ENCODE results near the gene OSTC.
A peak's percentile ranks its signal among the peaks of the same experiment; 100 is the strongest.

OSTC gene

DNA sequence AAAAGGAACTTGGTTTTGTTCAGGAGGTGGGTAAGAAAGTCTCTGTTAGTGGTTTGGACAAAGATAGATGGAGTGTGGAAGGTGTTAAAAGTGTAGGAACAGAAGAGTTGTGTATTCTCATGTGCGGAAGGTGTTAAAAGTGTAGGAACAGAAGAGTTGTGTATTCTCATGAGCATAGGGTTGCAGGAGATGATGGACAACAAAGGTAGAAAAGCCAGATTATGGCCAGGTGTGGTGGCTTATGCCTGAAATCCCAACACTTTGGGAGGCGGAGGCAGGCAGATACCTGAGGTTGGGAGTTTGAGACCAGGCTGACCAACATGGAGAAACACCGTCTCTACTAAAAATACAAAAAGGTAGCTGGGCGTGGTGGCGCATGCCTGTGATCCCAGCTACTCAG, 27.6 kb upstream of the OSTC start:
- Histone ChIP-seq H3K4me3 (ENCODE audit: low read length) (no peak overlapping the region), H2AFZ (ENCODE audit: low read depth, low read length) (no peak overlapping the region), H3K27me3 (ENCODE audit: insufficient read depth, low read length) (no peaks in the 10 kb centered on the region), H3K36me3 (ENCODE audit: insufficient read depth, low read length) (peaks cover 60% of the 10 kb centered on the region), H3K9me3 (ENCODE audit: low read length) (no peaks in the 10 kb centered on the region), H3K4me1 (ENCODE audit: insufficient read depth, low read length) (peaks cover 18% of the 10 kb centered on the region)

DNA sequence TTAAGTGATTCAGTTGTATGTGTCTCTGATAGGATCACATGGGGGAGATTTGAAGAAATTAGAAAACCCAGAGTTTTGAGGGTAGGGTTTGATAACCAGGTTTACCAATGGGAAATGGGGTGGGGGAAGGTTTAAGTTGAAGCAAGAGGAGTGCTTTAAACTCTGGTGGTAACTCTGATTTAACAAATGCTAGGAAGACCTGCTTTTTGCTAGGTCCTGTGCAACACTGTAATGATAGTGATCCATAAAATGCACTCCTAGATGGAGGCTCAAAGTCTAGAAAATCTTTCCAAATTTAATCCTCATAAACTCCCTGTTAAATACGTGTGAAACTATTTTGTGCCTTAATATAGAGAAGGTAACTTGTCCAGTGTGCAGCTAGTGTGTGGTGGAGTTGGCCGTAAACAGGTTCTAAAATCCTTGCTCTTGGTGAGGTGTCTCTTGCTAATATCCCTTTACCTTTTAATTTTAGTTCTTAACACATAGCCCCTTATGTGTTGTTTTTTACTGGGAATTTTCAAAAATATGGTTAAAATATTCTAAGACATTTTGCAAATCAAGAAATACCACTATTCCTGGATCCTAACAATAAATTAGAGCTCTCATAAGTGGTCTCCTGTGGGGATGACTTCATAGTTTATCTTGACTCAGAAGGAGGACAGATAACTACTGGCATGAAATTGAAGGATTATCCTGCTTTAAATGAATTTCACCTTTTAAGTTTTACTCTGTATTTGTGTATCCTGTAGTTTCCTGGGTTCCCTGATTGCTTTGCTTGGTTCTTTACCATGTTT, 25.9 kb upstream of the OSTC start:
- H3K27me3 ChIP-seq (ENCODE audit: insufficient read depth, low read length): no peaks in the 10 kb centered on the region
- no peak overlapping the region for H3K4me3 ChIP-seq (ENCODE audit: low read length)
- peaks cover 75% of the 10 kb centered on the region for H3K36me3 ChIP-seq (ENCODE audit: insufficient read depth, low read length)
- H2AFZ ChIP-seq (ENCODE audit: low read depth, low read length): no peak overlapping the region
- peaks cover 18% of the 10 kb centered on the region for H3K4me1 ChIP-seq (ENCODE audit: insufficient read depth, low read length)
- H3K9me3 ChIP-seq (ENCODE audit: low read length): no peaks in the 10 kb centered on the region

DNA sequence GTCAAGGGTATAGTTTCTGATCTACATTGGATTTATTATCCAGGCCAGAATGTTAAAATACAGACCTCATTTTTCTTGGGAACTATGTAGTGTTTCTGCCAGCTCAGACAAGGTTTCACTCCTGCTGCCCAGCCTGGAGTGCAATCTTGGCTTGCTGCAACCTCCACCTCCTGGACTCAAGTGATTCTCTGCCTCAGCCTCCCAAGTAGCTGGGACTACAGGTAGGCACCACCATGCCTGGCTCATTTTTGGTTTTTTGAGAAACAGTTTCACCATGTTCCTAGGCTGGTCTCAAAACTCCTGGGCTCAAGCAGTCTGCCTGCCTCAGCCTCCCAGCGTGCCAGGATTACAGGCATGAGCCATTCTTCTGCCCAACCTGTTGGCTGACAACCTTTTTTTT, 24.3 kb upstream of the OSTC start:
- Histone ChIP-seq H3K27me3 (ENCODE audit: insufficient read depth, low read length) (no peaks in the 10 kb centered on the region), H3K4me3 (ENCODE audit: low read length) (no peak overlapping the region), H3K36me3 (ENCODE audit: insufficient read depth, low read length) (peaks cover 88% of the 10 kb centered on the region), H2AFZ (ENCODE audit: low read depth, low read length) (no peak overlapping the region), H3K4me1 (ENCODE audit: insufficient read depth, low read length) (peaks cover 15% of the 10 kb centered on the region), H3K9me3 (ENCODE audit: low read length) (no peaks in the 10 kb centered on the region)

DNA sequence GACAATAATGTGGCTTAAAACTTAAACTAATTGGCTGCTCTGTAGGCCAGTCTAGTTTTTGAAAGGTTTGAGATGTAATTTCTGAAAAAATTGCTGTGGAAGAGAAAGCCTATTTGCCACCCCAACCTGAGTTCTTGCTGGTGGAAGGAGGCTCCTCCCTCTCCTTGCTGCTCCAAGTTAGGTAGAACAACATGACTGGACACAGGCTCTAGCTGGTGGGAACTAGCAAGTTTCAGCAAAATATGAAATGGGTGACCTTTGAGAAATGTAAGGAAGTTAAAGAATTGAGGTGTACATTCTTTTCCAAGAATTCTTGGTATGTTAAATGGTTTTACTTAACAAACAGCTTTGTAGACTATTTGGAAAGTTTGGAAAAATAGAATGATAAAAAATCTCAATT, 22.0 kb upstream of the OSTC start:
- no peaks in the 10 kb centered on the region for H3K4me1 ChIP-seq (ENCODE audit: insufficient read depth, low read length)
- no peak overlapping the region for H3K4me3 ChIP-seq (ENCODE audit: low read length)
- H2AFZ ChIP-seq (ENCODE audit: low read depth, low read length): no peak overlapping the region
- H3K27me3 ChIP-seq (ENCODE audit: insufficient read depth, low read length): no peaks in the 10 kb centered on the region
- no peaks in the 10 kb centered on the region for H3K9me3 ChIP-seq (ENCODE audit: low read length)
- H3K36me3 ChIP-seq (ENCODE audit: insufficient read depth, low read length): peaks cover 89% of the 10 kb centered on the region

DNA sequence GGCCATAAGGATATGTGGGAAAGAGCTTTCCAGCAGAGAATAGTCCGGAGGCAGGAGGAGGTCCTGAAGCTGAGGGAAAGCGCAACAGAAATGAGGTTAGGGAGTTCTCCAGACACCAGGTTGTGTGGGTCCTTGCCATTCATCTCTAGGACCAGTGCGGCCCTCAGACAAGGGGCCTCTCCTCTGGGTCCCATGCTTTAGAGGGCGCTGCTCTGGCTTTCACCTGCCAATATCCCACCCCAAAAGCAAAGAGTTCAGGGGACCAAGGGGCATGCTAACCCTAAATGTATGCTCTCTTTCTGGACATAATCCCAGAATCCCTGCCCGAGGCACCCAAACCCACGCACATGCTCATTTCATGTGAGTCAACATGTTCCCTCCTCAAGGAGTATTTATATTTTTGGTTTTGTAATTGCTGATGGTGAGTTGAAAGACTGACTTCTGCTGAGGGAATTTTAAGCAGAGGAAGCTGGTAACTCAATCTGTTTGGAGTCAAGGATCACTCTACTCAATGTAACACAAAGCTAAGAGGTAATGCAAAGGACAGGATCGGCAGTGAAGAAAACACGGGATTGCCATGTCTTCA, 15.2 kb upstream of the OSTC start:
- Histone ChIP-seq H3K4me1 (ENCODE audit: insufficient read depth, low read length) (no peaks in the 10 kb centered on the region), H3K36me3 (ENCODE audit: insufficient read depth, low read length) (peaks cover 38% of the 10 kb centered on the region), H3K27me3 (ENCODE audit: insufficient read depth, low read length) (no peaks in the 10 kb centered on the region), H3K4me3 (ENCODE audit: low read length) (no peak overlapping the region), H2AFZ (ENCODE audit: low read depth, low read length) (no peak overlapping the region), H3K9me3 (ENCODE audit: low read length) (no peaks in the 10 kb centered on the region)

DNA sequence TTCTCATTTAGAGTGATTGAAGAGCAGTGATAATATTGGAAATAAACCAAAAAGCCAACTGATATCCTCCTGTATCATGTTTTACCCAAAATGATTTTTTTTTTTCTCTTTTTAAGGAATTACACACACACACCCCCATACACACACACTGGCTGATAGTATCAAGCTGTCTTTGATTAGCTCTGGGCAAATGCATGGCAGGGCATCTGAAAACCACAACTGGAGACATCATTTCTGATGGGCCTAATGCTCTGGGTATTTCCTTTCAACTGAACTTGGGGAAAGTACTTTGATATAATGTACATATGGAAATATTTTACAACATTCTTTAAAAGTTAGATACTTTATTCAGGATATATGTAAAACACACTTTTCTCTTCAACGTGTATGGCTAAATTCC, 14.2 kb upstream of the OSTC start:
- H3K4me3 ChIP-seq (ENCODE audit: low read length): no peak overlapping the region
- no peak overlapping the region for H2AFZ ChIP-seq (ENCODE audit: low read depth, low read length)
- peaks cover 30% of the 10 kb centered on the region for H3K36me3 ChIP-seq (ENCODE audit: insufficient read depth, low read length)
- no peaks in the 10 kb centered on the region for H3K9me3 ChIP-seq (ENCODE audit: low read length)
- H3K27me3 ChIP-seq (ENCODE audit: insufficient read depth, low read length): no peaks in the 10 kb centered on the region
- H3K4me1 ChIP-seq (ENCODE audit: insufficient read depth, low read length): no peaks in the 10 kb centered on the region

DNA sequence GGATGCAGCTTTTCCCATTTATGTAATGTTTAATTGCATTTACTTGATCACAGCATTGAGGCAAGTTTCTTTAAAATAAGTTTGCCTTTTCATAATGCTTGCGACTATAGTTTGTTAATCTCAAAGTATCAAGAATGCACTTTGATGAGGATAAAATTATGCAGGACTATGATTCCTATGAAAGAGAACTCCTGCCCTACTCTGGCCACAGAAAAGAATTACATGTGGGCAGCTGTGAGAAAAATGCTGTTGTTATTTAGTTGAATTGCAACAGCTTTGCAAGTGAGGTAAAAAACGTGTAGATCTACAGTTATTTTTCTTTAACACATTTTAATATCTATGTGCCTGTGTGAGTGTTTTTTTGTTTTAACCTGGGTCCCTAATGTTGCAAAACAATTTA, 12.5 kb upstream of the OSTC start:
- Histone ChIP-seq H2AFZ (ENCODE audit: low read depth, low read length) (no peak overlapping the region), H3K27me3 (ENCODE audit: insufficient read depth, low read length) (no peaks in the 10 kb centered on the region), H3K36me3 (ENCODE audit: insufficient read depth, low read length) (peaks cover 18% of the 10 kb centered on the region), H3K9me3 (ENCODE audit: low read length) (no peaks in the 10 kb centered on the region), H3K4me1 (ENCODE audit: insufficient read depth, low read length) (no peaks in the 10 kb centered on the region), H3K4me3 (ENCODE audit: low read length) (no peak overlapping the region)

DNA sequence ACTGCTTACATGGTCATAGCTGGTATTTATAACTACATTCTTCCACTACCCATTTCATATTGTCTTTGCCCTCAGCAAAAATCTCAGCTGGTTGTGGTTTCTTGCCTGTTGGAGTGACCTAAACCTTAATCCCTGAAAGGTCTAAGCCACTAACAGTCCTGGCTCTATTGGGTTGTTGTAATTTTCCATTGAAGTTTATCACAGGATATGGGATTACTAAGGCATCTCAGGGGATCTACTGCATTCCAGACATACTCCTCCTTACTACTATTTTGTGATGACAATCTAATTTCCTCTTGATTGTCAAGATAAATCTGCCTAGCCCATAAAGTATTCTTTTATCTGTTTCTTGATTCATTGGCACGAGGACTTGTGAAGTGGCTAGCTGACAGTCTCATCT, 6.2 kb upstream of the OSTC start:
- H3K27me3 ChIP-seq (ENCODE audit: insufficient read depth, low read length): no peaks in the 10 kb centered on the region
- no peak overlapping the region for H2AFZ ChIP-seq (ENCODE audit: low read depth, low read length)
- H3K36me3 ChIP-seq (ENCODE audit: insufficient read depth, low read length): no peaks in the 10 kb centered on the region
- H3K4me1 ChIP-seq (ENCODE audit: insufficient read depth, low read length): no peaks in the 10 kb centered on the region
- no peaks in the 10 kb centered on the region for H3K9me3 ChIP-seq (ENCODE audit: low read length)
- H3K4me3 ChIP-seq (ENCODE audit: low read length): no peak overlapping the region

DNA sequence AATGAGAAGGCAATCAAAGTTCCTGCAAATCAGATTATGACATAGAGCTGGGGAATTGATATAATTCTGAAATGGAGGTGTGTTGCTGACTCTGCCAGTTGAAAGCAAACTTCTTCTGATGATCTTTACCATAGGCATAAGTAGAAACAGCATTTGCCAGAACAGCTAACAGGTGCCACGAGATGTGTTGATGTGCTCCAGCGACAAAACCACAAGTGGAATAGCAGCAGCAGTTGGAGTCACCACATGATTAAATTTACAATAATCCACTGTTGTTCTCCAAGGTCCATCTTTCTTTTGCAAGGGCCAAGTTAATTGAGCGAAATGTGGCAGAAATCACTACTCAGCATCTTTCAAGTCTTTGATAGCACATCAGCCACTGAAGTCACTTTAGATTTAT, 3.7 kb upstream of the OSTC start:
- Histone ChIP-seq H3K36me3 (ENCODE audit: insufficient read depth, low read length) (no peaks in the 10 kb centered on the region), H2AFZ (ENCODE audit: low read depth, low read length) (no peak overlapping the region), H3K27me3 (ENCODE audit: insufficient read depth, low read length) (no peaks in the 10 kb centered on the region), H3K4me3 (ENCODE audit: low read length) (no peak overlapping the region), H3K4me1 (ENCODE audit: insufficient read depth, low read length) (peaks cover 7% of the 10 kb centered on the region), H3K9me3 (ENCODE audit: low read length) (no peaks in the 10 kb centered on the region)

DNA sequence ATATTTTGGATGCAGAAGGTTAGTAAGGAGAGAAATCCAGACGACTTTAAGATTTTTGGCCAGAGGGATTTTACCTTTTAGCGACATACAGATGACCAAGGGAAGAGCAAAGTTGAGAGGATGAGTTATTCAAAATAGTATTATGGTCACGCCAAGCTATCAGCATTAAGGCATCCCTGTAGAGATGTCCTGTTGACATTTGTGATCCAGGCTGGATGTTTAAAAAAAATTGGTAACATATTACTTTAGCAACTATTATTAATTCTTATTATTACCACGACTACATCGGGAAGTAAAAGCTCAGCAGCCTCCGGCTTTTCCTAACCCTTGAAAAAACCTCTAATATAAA, 562 bp upstream of the OSTC start:
- Histone ChIP-seq H3K4me3 (ENCODE audit: low read length) (peak overlapping the region; percentile 96), H3K4me1 (ENCODE audit: insufficient read depth, low read length) (peaks cover 13% of the 10 kb centered on the region), H3K36me3 (ENCODE audit: insufficient read depth, low read length) (no peaks in the 10 kb centered on the region), H3K27me3 (ENCODE audit: insufficient read depth, low read length) (no peaks in the 10 kb centered on the region), H2AFZ (ENCODE audit: low read depth, low read length) (peak overlapping the region; percentile 71), H3K9me3 (ENCODE audit: low read length) (no peaks in the 10 kb centered on the region)

DNA sequence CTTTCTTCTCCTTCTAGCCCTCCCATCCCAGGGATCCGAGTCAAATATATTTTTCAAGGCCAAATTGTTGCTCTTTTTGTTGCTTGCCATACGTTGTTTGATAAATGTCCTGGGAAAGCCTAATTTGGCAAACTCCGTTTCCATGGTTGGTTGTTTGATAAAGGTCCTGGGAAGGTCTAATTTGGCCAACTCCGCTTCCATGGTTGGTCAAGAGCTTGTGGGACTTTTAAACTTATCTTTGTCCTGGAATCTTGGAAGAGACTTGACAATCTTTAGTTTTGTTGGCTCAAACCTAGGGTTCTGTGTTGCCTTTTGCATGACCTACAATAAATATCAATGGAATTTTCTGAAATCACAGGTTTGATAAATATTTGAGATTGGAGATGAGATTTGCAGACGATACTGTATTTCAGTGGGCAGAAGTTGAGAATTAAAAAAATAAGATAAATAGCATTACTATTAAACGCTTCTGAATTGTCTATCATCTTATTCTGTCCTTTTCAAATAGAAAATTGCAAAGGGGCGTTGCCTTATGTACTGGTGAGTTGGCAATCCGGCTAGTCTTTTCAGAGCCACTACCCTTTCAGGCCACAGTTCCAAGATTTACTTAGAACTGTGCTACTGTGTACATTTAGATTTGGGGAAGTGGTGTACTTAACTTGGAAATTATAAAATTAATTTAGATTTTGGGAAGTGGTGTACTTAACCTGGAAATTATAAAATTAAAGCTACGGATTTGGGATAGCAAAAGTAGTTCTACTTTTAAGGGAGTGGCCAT, 804 bp downstream of the OSTC start:
- Histone ChIP-seq H3K27me3 (ENCODE audit: insufficient read depth, low read length) (no peaks in the 10 kb centered on the region), H2AFZ (ENCODE audit: low read depth, low read length) (peak overlapping the region; percentile 70), H3K4me3 (ENCODE audit: low read length) (peak overlapping the region; percentile 96), H3K9me3 (ENCODE audit: low read length) (no peaks in the 10 kb centered on the region), H3K4me1 (ENCODE audit: insufficient read depth, low read length) (peaks cover 13% of the 10 kb centered on the region), H3K36me3 (ENCODE audit: insufficient read depth, low read length) (peaks cover 8% of the 10 kb centered on the region)

DNA sequence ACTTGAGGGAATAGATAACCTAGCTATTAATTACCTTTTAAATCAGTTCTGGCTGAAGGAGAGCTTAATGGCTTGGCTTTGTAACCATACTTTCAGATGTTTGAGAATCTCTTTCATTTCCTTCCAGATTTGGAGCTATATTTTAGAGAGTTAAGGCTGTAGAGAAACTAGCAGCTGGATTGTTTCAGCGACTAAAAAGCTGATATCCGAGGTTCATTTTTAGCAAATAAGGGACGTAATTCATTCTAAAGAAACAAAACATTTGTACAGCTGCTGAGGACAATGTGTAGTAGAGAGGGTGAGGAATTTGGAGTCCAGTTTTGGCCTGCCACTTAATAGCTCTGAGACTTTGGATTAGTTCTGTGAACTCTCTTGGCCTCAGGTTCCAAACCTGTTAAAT, 12.2 kb downstream of the OSTC start:
- Histone ChIP-seq H2AFZ (ENCODE audit: low read depth, low read length) (no peak overlapping the region), H3K4me3 (ENCODE audit: low read length) (no peak overlapping the region), H3K36me3 (ENCODE audit: insufficient read depth, low read length) (peaks cover 60% of the 10 kb centered on the region), H3K4me1 (ENCODE audit: insufficient read depth, low read length) (no peaks in the 10 kb centered on the region), H3K27me3 (ENCODE audit: insufficient read depth, low read length) (no peaks in the 10 kb centered on the region), H3K9me3 (ENCODE audit: low read length) (peaks cover 6% of the 10 kb centered on the region)

DNA sequence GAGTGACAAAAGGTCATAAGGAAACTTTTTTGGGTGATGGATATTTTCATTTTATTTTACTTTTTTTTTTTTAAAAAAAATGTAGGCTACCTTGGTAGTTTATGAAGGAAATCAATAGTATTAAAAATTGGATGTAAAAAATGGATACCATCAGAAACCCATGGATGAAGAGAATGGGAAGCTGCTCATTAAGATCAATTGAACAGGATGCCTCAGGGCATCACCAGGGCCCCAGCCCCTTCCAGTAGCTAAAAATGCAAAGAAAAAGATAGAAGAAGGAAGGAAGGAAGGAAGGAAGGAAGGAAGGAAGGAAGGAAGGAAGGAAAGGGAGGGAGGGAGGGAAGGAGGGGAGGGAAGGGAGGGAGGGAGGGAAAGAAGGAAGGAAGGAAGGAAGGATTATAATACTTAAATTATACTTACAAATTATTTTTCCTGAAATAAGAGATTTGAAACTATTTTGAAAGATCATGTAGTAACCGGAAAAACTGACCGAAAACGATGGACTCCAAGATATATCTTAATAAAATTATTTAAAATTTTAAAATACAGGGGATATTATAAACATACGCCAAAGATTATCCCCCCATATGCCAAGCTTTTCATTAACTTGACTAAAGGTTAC, 24.1 kb downstream of the OSTC start:
- H3K36me3 ChIP-seq (ENCODE audit: insufficient read depth, low read length): peaks cover 2% of the 10 kb centered on the region

More for the DNA sequence above, 24.1 kb downstream of the OSTC start:
- Histone ChIP-seq H3K27me3 (ENCODE audit: insufficient read depth, low read length) (no peaks in the 10 kb centered on the region), H3K4me1 (ENCODE audit: insufficient read depth, low read length) (no peaks in the 10 kb centered on the region), H3K4me3 (ENCODE audit: low read length) (no peak overlapping the region), H3K9me3 (ENCODE audit: low read length) (no peaks in the 10 kb centered on the region), H2AFZ (ENCODE audit: low read depth, low read length) (no peak overlapping the region)

Measured in neuron (in vitro differentiated cells).